ENCODE data around the gene SLC9A5.

Gene SLC9A5

GRCh38 chr16:67248401-67249177 lies at the start of gene SLC9A5:
TSS of gene SLC9A5 (plus strand) at chr16:67248979. CDS start at chr16:67249015, 36 bp downstream.
- peak within 1 kb of the TSS; percentile 87 for H3K4me3 Mint-ChIP-seq
- H3K27ac Mint-ChIP-seq = peak within 1 kb of the TSS; percentile 86
- no peaks in the 10 kb centered on the region for H3K9me3 Mint-ChIP-seq
- H3K4me1 Mint-ChIP-seq (ENCODE audit: low read depth) = peaks cover 38% of the 10 kb centered on the region
- peaks cover 4% of the 10 kb centered on the region for H3K36me3 Mint-ChIP-seq (ENCODE audit: low read depth)
- peaks cover 25% of the 10 kb centered on the region for H3K27me3 Mint-ChIP-seq (ENCODE audit: low read depth)

- Mint-ChIP-seq H3K36me3 (ENCODE audit: low read depth) (peaks cover 32% of the 10 kb centered on the region), H3K4me1 (ENCODE audit: low read depth) (peaks cover 8% of the 10 kb centered on the region), H3K27ac (no peak within 1 kb of the TSS), H3K27me3 (ENCODE audit: low read depth) (no peaks in the 10 kb centered on the region), H3K4me3 (no peak within 1 kb of the TSS), H3K9me3 (no peaks in the 10 kb centered on the region)
These were observed 49.6 kb upstream of the SLC9A5 start, which contains the start of gene ELMO3 for GRCh38 chr16:67199011-67199807. TSS of gene ELMO3 (plus strand) at chr16:67199131. CDS start at chr16:67199327, 196 bp downstream.

DNA sequence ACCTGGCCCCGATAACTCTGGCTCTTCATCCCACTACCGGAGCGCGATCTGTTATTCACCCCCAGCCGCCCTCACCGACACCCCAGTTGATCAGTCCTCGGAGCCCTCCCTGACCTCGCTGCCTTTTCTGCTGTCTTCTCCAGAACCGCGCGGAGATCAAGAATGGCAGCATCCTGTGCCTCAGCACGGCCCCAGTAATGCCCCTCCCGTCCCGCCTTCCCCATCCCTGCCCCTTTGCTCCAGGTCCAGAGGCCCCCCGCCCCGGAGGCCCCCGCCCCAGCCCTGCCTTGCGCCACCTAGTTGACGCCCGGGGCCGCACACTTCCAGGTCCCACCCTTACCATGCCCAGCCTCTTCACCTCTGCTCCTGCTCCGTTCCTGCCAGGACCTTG lies 49.0 kb upstream of the SLC9A5 start:
- Mint-ChIP-seq H3K4me3 (no peak overlapping the region), H3K4me1 (ENCODE audit: low read depth) (peaks cover 8% of the 10 kb centered on the region), H3K36me3 (ENCODE audit: low read depth) (peaks cover 27% of the 10 kb centered on the region), H3K27me3 (ENCODE audit: low read depth) (no peaks in the 10 kb centered on the region), H3K27ac (no peak overlapping the region), H3K9me3 (no peaks in the 10 kb centered on the region)

DNA sequence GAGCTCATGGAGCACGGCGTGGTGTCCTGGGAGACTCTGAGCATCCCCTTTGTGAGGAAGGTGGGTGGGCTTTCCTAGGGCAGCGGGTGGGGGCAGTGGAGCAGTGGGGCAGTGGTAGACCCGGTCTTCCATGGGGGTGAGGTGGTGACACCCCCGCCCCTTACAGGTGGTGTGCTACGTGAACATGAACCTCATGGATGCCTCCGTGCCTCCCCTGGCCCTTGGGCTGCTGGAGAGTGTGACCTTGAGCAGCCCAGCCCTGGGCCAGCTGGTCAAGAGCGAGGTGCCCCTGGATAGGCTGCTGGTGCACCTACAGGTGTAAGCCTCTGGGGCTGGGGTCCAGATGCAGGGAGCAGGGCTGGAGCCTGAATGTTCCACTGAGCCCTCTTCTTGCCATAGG lies 48.3 kb upstream of the SLC9A5 start:
- Mint-ChIP-seq H3K36me3 (ENCODE audit: low read depth) (peaks cover 20% of the 10 kb centered on the region), H3K4me3 (no peak overlapping the region), H3K27me3 (ENCODE audit: low read depth) (no peaks in the 10 kb centered on the region), H3K9me3 (no peaks in the 10 kb centered on the region), H3K4me1 (ENCODE audit: low read depth) (peaks cover 8% of the 10 kb centered on the region), H3K27ac (no peak overlapping the region)

GRCh38 chr16:67201411-67202345 lies 47.1 kb upstream of the SLC9A5 start:
- Mint-ChIP-seq H3K27ac (no peak overlapping the region), H3K36me3 (ENCODE audit: low read depth) (peaks cover 10% of the 10 kb centered on the region), H3K4me1 (ENCODE audit: low read depth) (peaks cover 1% of the 10 kb centered on the region), H3K9me3 (no peaks in the 10 kb centered on the region), H3K4me3 (no peak overlapping the region), H3K27me3 (ENCODE audit: low read depth) (no peaks in the 10 kb centered on the region)

GRCh38 chr16:67202426-67202825 lies 46.4 kb upstream of the SLC9A5 start:
- Mint-ChIP-seq H3K9me3 (no peaks in the 10 kb centered on the region), H3K4me1 (ENCODE audit: low read depth) (no peaks in the 10 kb centered on the region), H3K4me3 (no peak overlapping the region), H3K27me3 (ENCODE audit: low read depth) (no peaks in the 10 kb centered on the region), H3K27ac (no peak overlapping the region), H3K36me3 (ENCODE audit: low read depth) (peaks cover 10% of the 10 kb centered on the region)

- H3K27ac Mint-ChIP-seq = no peak overlapping the region
- H3K9me3 Mint-ChIP-seq = no peaks in the 10 kb centered on the region
- H3K4me1 Mint-ChIP-seq (ENCODE audit: low read depth) = no peaks in the 10 kb centered on the region
- no peaks in the 10 kb centered on the region for H3K27me3 Mint-ChIP-seq (ENCODE audit: low read depth)
- H3K4me3 Mint-ChIP-seq = no peak overlapping the region
- H3K36me3 Mint-ChIP-seq (ENCODE audit: low read depth) = peaks cover 10% of the 10 kb centered on the region
These were observed 45.8 kb upstream of the SLC9A5 start for GRCh38 chr16:67202956-67203493.

- H3K9me3 Mint-ChIP-seq = no peaks in the 10 kb centered on the region
- H3K27ac Mint-ChIP-seq = no peak overlapping the region
- H3K36me3 Mint-ChIP-seq (ENCODE audit: low read depth) = peaks cover 5% of the 10 kb centered on the region
- no peak overlapping the region for H3K4me3 Mint-ChIP-seq
- H3K4me1 Mint-ChIP-seq (ENCODE audit: low read depth) = no peaks in the 10 kb centered on the region
- no peaks in the 10 kb centered on the region for H3K27me3 Mint-ChIP-seq (ENCODE audit: low read depth)
These were observed 44.7 kb upstream of the SLC9A5 start for GRCh38 chr16:67204076-67204475.

DNA sequence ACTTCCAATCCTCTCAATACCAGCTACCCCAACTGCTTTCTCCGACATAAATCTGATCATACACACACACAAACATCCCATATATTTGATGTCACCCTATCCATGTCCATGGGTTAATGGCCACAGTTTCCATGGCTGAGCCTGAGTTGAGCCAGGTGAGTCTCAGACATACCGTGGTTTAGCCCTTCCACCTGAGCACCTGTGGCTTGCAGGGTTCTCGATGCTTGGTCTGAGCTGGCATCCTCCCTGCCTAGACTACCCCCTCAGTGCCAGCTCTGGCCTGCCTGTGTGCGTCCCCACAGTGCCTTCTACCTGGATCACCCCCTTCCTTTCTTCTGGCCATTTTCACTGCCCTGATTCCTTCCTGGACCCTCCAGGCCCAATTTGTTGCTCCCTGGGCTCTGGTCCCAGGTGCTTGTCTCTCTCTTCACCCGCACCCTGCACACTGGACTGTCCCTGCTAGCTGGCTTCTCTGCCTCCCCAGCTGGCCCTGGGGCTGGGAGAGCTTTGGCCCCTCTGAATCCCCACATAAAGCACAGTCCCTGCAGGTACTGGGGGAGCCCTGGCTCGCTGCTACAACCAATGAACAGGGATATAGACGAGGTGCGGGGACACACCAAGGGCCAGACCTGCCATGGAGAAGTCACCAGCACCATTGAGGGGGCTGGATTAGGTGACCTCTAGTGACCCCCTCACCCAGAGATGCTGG lies 42.5 kb upstream of the SLC9A5 start:
- Mint-ChIP-seq H3K4me3 (no peak overlapping the region), H3K9me3 (no peaks in the 10 kb centered on the region), H3K27me3 (ENCODE audit: low read depth) (no peaks in the 10 kb centered on the region), H3K4me1 (ENCODE audit: low read depth) (no peaks in the 10 kb centered on the region), H3K36me3 (ENCODE audit: low read depth) (peaks cover 3% of the 10 kb centered on the region), H3K27ac (no peak overlapping the region)

DNA sequence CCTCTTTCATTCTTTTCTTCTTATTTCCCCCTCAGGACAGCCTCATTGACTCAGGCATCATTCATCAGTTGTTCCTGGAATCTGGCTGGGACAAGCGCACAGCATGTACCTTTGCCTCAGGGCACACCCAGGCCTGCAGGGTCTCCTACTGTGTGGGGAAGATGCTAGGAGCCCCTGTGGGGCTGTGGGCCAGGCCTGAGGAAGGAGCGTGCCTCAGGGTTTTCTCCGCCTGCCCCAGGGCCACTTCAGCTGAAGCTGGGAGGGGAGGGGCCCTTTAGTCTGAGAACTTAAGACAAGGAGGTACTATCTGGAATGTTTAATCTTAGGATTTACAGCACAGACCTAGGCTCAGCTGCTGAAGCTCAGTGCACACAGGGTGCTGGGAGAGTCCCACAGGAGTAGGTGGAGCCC lies 41.9 kb upstream of the SLC9A5 start:
- Mint-ChIP-seq H3K4me1 (ENCODE audit: low read depth) (no peaks in the 10 kb centered on the region), H3K27me3 (ENCODE audit: low read depth) (no peaks in the 10 kb centered on the region), H3K4me3 (no peak overlapping the region), H3K9me3 (no peaks in the 10 kb centered on the region), H3K36me3 (ENCODE audit: low read depth) (peaks cover 3% of the 10 kb centered on the region), H3K27ac (no peak overlapping the region)

DNA sequence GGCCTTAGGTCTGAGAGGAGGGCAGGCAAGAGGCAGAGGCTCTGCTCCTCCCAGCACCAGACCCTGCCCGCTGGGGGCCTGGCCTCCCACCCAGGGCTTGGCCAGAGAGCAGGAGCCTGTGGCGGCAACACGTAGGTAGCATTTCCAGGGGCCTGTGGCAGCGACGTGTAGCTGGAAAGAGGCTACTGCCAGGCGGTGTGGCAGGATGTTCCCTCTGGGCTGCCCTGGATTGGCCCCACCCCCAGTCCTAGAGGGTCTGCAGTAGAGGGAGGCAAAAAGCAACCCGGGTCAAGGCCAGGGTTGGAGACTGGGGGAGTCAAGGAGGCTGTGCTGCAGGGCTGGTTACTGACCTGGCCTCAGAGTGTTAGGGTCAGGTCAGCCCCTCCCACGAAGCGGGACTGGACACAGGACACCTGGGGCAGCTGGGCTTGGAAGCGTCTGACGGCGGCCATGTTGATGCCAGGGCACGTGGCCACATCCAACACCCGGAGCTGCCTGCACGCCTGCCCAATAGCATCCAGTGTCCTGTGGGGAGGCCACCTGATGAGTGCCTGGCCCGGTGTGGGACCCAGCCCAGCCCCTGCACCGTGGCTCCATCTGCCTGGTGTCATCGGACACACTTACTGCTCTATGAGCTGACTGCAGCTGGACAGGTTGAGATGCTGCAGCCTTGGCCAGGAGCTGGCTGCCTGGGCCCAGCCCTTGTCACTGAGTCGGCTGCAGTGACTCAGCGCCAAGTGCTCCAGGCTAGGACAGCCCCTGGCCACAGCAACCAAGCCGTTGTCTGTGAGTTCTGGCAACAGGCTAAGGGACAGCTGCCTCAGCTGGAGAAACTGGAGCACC lies 41.3 kb upstream of the SLC9A5 start:
- H3K4me3 Mint-ChIP-seq = no peak overlapping the region
- H3K27ac Mint-ChIP-seq = no peak overlapping the region
- H3K36me3 Mint-ChIP-seq (ENCODE audit: low read depth) = peaks cover 3% of the 10 kb centered on the region
- no peaks in the 10 kb centered on the region for H3K27me3 Mint-ChIP-seq (ENCODE audit: low read depth)
- no peaks in the 10 kb centered on the region for H3K4me1 Mint-ChIP-seq (ENCODE audit: low read depth)
- H3K9me3 Mint-ChIP-seq = no peaks in the 10 kb centered on the region

- Mint-ChIP-seq H3K4me3 (no peak overlapping the region), H3K36me3 (ENCODE audit: low read depth) (peaks cover 3% of the 10 kb centered on the region), H3K4me1 (ENCODE audit: low read depth) (no peaks in the 10 kb centered on the region), H3K27me3 (ENCODE audit: low read depth) (no peaks in the 10 kb centered on the region), H3K9me3 (no peaks in the 10 kb centered on the region), H3K27ac (no peak overlapping the region)
These were observed 40.5 kb upstream of the SLC9A5 start for GRCh38 chr16:67208154-67208896.
